Peyer's patch (tissue), 4 donors: Measurements from ENCODE around the gene SON. TPM values are rescaled to one million over a fixed set of nuclear protein-coding genes. Genes with fewer than 3 reads are reported as not detected.

Experiments used
- DNase-seq, 3 donors: peaks; one replicate each; pipeline ENCODE4 v3.0.0-alpha.2; 2017 to 2019
- H3K27ac ChIP-seq, 4 donors: fragments of 200-600 bp; sonication (generic); one replicate each; pipeline ENCODE4 v1.5.1; 2016 to 2019
- H3K27me3 ChIP-seq, 2 donors: fragments of 200-600 bp; sonication (generic); one replicate each; pipeline ENCODE4 v1.5.1; 2019
- H3K36me3 ChIP-seq, 3 donors: fragments of 200-600 bp; sonication (generic); one replicate each; pipeline ENCODE4 v1.5.1; 2016 to 2019
- H3K4me1 ChIP-seq, 4 donors: fragments of 200-600 bp; sonication (generic); one replicate each; pipeline ENCODE4 v1.5.1; 2016 to 2019
- H3K4me3 ChIP-seq, 4 donors: fragments of 200-600 bp; sonication (generic); 1 replicate in 3 of 4; 2 replicates in 1 of 4; pipeline ENCODE4 v1.5.1; 2016 to 2019; ENCODE audit warnings: mild to moderate bottlenecking in 1 of 4
- H3K9me3 ChIP-seq, 4 donors: fragments of 200-600 bp; sonication (generic); one replicate each; pipeline ENCODE4 v1.5.1; 2016 to 2019; ENCODE audit warnings: mild to moderate bottlenecking in 1 of 4
- POLR2A ChIP-seq, 2 donors: fragments of 450-650 bp; IDR thresholded peaks; one replicate each; pipeline ENCODE4 v1.5.1; 2017; ENCODE audit warnings: antibody characterized with exemption in 2 of 2, mild to moderate bottlenecking in 2 of 2, moderate library complexity in 2 of 2
- total RNA-seq, 4 donors: library from RNA; depleted of rRNA; stranded (reverse); fragments of >200 nt; gene quantifications; one replicate each; pipeline ENCODE4 v1.1.0, GENCODE V29; 2016
- TF ChIP-seq, protein P1 (sequence below), 6 experiments: fragments of 450-650 bp in 4 of 6; fragments of 200-600 bp in 2 of 6; sonication (generic) in 1 of 6; IDR thresholded peaks; one replicate each; pipeline ENCODE4 v1.5.1; 2017 to 2019; ENCODE audit warnings: antibody characterized with exemption in 6 of 6, mild to moderate bottlenecking in 3 of 6, moderate library complexity in 1 of 6

SON gene
- total RNA-seq, 4 donors from 2014 or later, result 285 to 1,432 (median 485) TPM

DNA sequence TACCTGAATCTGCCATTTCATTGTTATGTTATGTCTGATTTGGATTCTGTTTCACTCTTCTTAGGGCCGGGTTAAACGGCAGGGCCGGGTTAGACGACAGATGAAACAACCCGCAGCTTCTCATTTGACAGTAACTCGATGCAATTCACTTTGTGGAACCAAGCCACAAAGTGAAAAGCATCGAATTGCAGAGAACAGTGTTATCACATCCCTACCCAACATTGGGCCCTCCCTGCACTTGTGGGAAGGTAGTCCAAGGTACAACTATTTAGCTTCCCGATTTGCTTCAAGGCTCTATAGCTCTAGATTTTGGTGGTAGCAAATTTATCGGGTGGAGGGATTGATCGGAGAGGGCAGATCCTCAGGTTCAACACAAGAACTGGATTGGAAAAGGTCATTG lies 17.0 kb downstream of the SON start:
- peaks cover 0 to 8% (median 0%) of the 10 kb centered on the region in 4 donors for H3K4me1 ChIP-seq
- no peak for DNase-seq
- H3K9me3 ChIP-seq, result no peaks in the 10 kb centered on the region
- H3K36me3 ChIP-seq, result peaks cover 0 to 93% (median 0%) of the 10 kb centered on the region in 3 donors
- TF ChIP-seq POLR2A (IDR thresholded peaks at IDR 0.05), result no peak
- TF ChIP-seq, protein P1, sequence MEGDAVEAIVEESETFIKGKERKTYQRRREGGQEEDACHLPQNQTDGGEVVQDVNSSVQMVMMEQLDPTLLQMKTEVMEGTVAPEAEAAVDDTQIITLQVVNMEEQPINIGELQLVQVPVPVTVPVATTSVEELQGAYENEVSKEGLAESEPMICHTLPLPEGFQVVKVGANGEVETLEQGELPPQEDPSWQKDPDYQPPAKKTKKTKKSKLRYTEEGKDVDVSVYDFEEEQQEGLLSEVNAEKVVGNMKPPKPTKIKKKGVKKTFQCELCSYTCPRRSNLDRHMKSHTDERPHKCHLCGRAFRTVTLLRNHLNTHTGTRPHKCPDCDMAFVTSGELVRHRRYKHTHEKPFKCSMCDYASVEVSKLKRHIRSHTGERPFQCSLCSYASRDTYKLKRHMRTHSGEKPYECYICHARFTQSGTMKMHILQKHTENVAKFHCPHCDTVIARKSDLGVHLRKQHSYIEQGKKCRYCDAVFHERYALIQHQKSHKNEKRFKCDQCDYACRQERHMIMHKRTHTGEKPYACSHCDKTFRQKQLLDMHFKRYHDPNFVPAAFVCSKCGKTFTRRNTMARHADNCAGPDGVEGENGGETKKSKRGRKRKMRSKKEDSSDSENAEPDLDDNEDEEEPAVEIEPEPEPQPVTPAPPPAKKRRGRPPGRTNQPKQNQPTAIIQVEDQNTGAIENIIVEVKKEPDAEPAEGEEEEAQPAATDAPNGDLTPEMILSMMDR (IDR thresholded peaks at IDR 0.05), result no peak
- H3K27ac ChIP-seq, result no peak overlapping the region
- no peak overlapping the region for H3K4me3 ChIP-seq
- H3K27me3 ChIP-seq, result no peaks in the 10 kb centered on the region

DNA sequence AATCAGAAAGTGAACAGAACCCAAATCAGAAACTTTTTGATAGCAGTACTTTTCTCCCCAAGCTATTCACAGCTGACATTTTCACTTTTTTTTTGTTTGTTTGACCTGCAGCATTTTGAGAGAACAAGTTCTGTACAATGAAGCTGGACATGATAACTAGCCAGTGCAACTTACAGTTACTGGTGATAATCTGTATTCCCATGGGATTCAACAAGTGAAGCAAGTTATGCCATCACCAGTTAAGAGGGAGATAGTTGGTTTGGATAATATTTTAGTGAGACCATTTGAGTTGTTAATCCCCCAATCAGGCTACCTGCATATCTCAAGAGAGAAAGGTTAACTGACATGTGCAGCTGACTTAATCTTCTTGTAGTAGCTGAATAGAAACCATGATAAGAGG lies 18.1 kb downstream of the SON start:
- no peaks in the 10 kb centered on the region for H3K9me3 ChIP-seq
- H3K4me3 ChIP-seq, result no peak overlapping the region
- no peaks in the 10 kb centered on the region for H3K27me3 ChIP-seq
- no peak for DNase-seq
- TF ChIP-seq, protein P1 (IDR thresholded peaks at IDR 0.05), result no peak
- TF ChIP-seq POLR2A (IDR thresholded peaks at IDR 0.05), result no peak
- no peaks in the 10 kb centered on the region for H3K4me1 ChIP-seq
- no peak overlapping the region for H3K27ac ChIP-seq
- H3K36me3 ChIP-seq, result peaks cover 0 to 86% (median 0%) of the 10 kb centered on the region in 3 donors

DNA sequence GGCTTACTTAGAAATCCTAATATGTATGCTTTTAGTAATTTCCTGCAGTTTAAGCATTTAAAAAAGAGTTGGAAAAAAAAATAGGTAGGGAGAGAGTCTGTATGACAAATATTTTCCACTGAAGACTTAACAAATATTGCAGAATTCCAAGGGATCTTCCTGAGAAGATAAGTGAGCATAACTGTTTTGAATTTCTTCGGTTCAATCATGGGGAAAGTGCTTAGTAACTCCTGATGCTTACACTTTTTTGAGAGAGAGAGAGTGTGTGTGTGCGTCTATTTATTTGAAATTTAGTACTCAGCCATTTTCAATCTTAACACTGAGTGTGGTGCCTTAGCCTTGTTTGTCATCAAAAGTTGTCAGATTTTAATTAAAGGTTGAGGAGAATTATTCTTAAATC lies 18.5 kb downstream of the SON start:
- Histone ChIP-seq H3K9me3 (no peaks in the 10 kb centered on the region), H3K27me3 (no peaks in the 10 kb centered on the region), H3K36me3 (peaks cover 0 to 82% (median 0%) of the 10 kb centered on the region in 3 donors), H3K4me3 (no peak overlapping the region), H3K4me1 (no peaks in the 10 kb centered on the region), H3K27ac (no peak overlapping the region)
- TF ChIP-seq, protein P1 (IDR thresholded peaks at IDR 0.05), result no peak
- no peak for TF ChIP-seq POLR2A (IDR thresholded peaks at IDR 0.05)
- no peak for DNase-seq

DNA sequence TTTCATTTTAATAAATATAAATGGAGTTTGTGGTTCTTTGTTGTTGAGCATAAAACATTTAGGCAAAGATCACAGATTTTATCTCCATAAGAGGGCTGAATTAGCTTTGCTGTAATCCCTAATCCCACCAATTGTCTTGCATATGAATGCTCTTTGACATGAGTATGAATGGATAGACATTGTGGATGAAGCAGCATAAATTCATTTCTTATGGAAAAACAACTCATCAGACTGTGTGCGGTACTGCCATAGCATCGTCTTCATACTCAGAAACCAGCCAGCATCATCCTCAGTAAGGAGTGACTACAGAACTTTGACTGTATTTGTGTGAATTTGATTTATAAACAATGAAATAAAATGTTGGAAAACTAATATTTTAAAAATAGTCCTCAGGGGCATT lies 19.6 kb downstream of the SON start:
- no peak for DNase-seq
- no peaks in the 10 kb centered on the region for H3K4me1 ChIP-seq
- peaks cover 0 to 81% (median 0%) of the 10 kb centered on the region in 3 donors for H3K36me3 ChIP-seq
- no peak overlapping the region for H3K4me3 ChIP-seq
- H3K27ac ChIP-seq, result no peak overlapping the region
- no peaks in the 10 kb centered on the region for H3K27me3 ChIP-seq
- H3K9me3 ChIP-seq, result no peaks in the 10 kb centered on the region
- TF ChIP-seq, protein P1 (IDR thresholded peaks at IDR 0.05), result no peak
- no peak for TF ChIP-seq POLR2A (IDR thresholded peaks at IDR 0.05)

DNA sequence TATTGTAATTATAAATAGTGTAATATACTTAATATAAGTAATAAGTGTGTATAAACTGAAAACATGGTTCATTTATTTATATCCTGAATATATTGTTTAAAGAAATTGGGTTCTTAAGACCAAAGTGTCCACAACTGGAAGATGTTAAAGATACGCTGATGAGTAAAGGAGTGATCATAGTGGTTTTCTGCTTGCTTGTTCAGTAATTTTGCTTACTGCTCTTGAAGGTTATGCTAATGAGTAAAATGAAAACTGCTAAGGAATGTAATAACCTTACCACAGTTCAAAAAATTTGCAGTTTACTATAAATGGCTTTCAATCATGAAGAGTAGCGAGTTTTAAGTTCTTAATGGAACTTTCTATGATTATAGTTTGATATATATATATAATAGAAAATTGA lies 23.7 kb downstream of the SON start:
- H3K4me3 ChIP-seq, result no peak overlapping the region
- no peaks in the 10 kb centered on the region for H3K4me1 ChIP-seq
- H3K27me3 ChIP-seq, result no peaks in the 10 kb centered on the region
- TF ChIP-seq, protein P1 (IDR thresholded peaks at IDR 0.05), result no peak
- TF ChIP-seq POLR2A (IDR thresholded peaks at IDR 0.05), result no peak
- no peaks in the 10 kb centered on the region for H3K9me3 ChIP-seq
- DNase-seq, result no peak
- H3K36me3 ChIP-seq, result peaks cover 0 to 75% (median 0%) of the 10 kb centered on the region in 3 donors
- no peak overlapping the region for H3K27ac ChIP-seq

DNA sequence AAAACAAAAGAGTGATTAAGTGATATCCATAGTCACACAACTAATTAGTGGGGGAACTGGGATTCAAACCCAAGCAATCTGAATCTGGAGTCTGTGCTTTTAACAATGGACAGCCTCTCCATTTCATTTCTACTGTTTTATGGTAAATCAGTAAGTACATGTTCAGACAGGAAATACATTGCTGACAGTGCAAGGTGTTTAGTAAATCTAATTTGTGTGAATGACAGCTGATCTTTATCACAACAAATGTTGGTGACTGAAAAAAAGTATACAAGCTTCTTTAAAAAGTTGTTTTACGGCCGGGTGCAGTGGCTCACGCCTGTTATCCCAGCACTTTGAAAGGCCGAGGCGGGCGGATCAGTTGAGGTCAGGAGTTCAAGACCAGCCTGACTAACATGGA lies 25.1 kb downstream of the SON start:
- Histone ChIP-seq H3K36me3 (peaks cover 0 to 75% (median 0%) of the 10 kb centered on the region in 3 donors), H3K27me3 (no peaks in the 10 kb centered on the region), H3K4me1 (no peaks in the 10 kb centered on the region), H3K27ac (no peak overlapping the region), H3K4me3 (no peak overlapping the region), H3K9me3 (no peaks in the 10 kb centered on the region)
- DNase-seq, result no peak
- TF ChIP-seq, protein P1 (IDR thresholded peaks at IDR 0.05), result no peak
- TF ChIP-seq POLR2A (IDR thresholded peaks at IDR 0.05), result no peak
